GM12801 (cell line): Measurements from ENCODE around the gene PGGHG.

Experiments used
- CTCF ChIP-seq: IDR thresholded peaks from one replicate; pipeline ENCODE4 v1.5.1; 2011; ENCODE audit warnings: control low read depth; ENCODE audit not compliant: insufficient read length; ENCODE audit errors: extremely low read depth

The PGGHG gene

GRCh38 chr11:312092-312816 lies 23.3 kb downstream of the PGGHG start:
- TF ChIP-seq CTCF = no peak

GRCh38 chr11:313304-313786 lies 24.4 kb downstream of the PGGHG start:
- TF ChIP-seq CTCF = no peak

- TF ChIP-seq CTCF = no peak
Observed at GRCh38 chr11:313787-314553, 25.0 kb downstream of the PGGHG start, which contains the start of gene IFITM1. Gene IFITM1, plus strand, starts transcription at chr11:314040. Its CDS starts 131 bp downstream, at chr11:314171.

GRCh38 chr11:315051-315481 lies 26.1 kb downstream of the PGGHG start:
- no peak for TF ChIP-seq CTCF

DNA sequence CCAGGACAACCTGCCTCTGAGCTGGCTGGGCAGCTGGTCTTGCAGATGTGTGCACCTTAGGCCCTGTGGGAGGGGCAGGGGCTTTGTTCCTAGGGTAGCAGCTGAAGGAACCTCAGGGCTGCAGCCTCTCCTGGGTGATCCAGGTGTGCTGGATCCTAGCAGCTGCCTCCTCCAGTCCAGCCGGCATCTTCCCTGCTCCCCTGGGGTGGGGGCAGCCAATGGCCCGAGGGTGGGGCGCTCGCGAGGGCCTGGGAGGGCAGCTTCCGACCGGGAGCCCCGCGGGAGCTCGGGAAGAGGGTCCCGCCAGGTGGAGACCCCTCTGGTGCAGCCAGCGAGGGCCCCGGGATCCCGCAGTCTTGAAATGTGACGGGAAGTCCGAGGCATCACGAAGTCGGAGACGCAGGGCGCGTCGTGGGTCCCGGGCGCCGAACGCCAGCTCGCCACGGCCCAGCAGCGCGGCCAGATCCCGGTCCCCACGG lies 26.6 kb downstream of the PGGHG start:
- TF ChIP-seq CTCF = no peak

GRCh38 chr11:316031-316701 lies 27.2 kb downstream of the PGGHG start:
- TF ChIP-seq CTCF = no peak

- TF ChIP-seq CTCF = no peak
Observed at GRCh38 chr11:316891-317301, 28.0 kb downstream of the PGGHG start.
